ENCODE measurements around the gene GLI3.

GLI3 gene

GRCh38 chr7:42105554-42106358, 131.3 kb downstream of the GLI3 start:
- no peak for DNase-seq (ENCODE audit: low spot score)

- no peak for DNase-seq (ENCODE audit: low spot score)
Measured at GRCh38 chr7:42104694-42105093, 132.3 kb downstream of the GLI3 start.

GRCh38 chr7:42104231-42104630, 132.8 kb downstream of the GLI3 start:
- no peak for DNase-seq (ENCODE audit: low spot score)

GRCh38 chr7:42103456-42103855, 133.6 kb downstream of the GLI3 start:
- DNase-seq (ENCODE audit: low spot score): no peak

- DNase-seq (ENCODE audit: low spot score): no peak
Measured at GRCh38 chr7:42103020-42103419, 134.0 kb downstream of the GLI3 start.

- DNase-seq (ENCODE audit: low spot score): no peak
Measured at GRCh38 chr7:42102301-42102700, 134.7 kb downstream of the GLI3 start.

- no peak for DNase-seq (ENCODE audit: low spot score)
Measured at GRCh38 chr7:42100156-42100508, 136.9 kb downstream of the GLI3 start.

GRCh38 chr7:42099470-42100155, 137.4 kb downstream of the GLI3 start:
- no peak for DNase-seq (ENCODE audit: low spot score)

- no peak for DNase-seq (ENCODE audit: low spot score)
Measured at GRCh38 chr7:42099066-42099465, 137.9 kb downstream of the GLI3 start.

GRCh38 chr7:42097752-42098151, 139.3 kb downstream of the GLI3 start:
- no peak for DNase-seq (ENCODE audit: low spot score)

GRCh38 chr7:42096681-42097561, 140.1 kb downstream of the GLI3 start:
- DNase-seq (ENCODE audit: low spot score): no peak

- no peak for DNase-seq (ENCODE audit: low spot score)
Measured at GRCh38 chr7:42096268-42096667, 140.7 kb downstream of the GLI3 start.

- DNase-seq (ENCODE audit: low spot score): no peak
Measured at GRCh38 chr7:42095791-42096190, 141.2 kb downstream of the GLI3 start.

GRCh38 chr7:42093349-42093905, 143.6 kb downstream of the GLI3 start:
- no peak for DNase-seq (ENCODE audit: low spot score)

- DNase-seq (ENCODE audit: low spot score): no peak
Measured at GRCh38 chr7:42091461-42092291, 145.3 kb downstream of the GLI3 start.

- no peak for DNase-seq (ENCODE audit: low spot score)
Measured at GRCh38 chr7:42090806-42091205, 146.2 kb downstream of the GLI3 start.

GRCh38 chr7:42090056-42090455, 147.0 kb downstream of the GLI3 start:
- DNase-seq (ENCODE audit: low spot score): no peak

- DNase-seq (ENCODE audit: low spot score): no peak
Measured at GRCh38 chr7:42087616-42088015, 149.4 kb downstream of the GLI3 start.

- no peak for DNase-seq (ENCODE audit: low spot score)
Measured at GRCh38 chr7:42085531-42085930, 151.5 kb downstream of the GLI3 start.

GRCh38 chr7:42084263-42084662, 152.7 kb downstream of the GLI3 start:
- no peak for DNase-seq (ENCODE audit: low spot score)

- DNase-seq (ENCODE audit: low spot score): no peak
Measured at GRCh38 chr7:42083284-42083683, 153.7 kb downstream of the GLI3 start.

Measured in globus pallidus (tissue), 1 donor.